EL (cell line): Measurements from ENCODE around the gene MAP4.
"Not testable (repeated sequence)": the region's sequence is repeated elsewhere in the genome, so short reads cannot be mapped to it uniquely, and the experiment has no call there.

ENCODE experiments used
- DNase-seq: peaks from one replicate; pipeline ENCODE4 v3.0.0-alpha.2; 2016

MAP4 gene

GRCh38 chr3:48013288-48013980, 2.8 kb downstream of the MAP4 start:
- peak; percentile 75 for DNase-seq

GRCh38 chr3:48012659-48013058, 3.6 kb downstream of the MAP4 start:
- DNase-seq, result no peak

- DNase-seq, result not testable (repeated sequence)
Measured at GRCh38 chr3:48008066-48008465, 8.2 kb downstream of the MAP4 start.

- not testable (repeated sequence) for DNase-seq
Measured at GRCh38 chr3:48007361-48007760, 8.9 kb downstream of the MAP4 start.

GRCh38 chr3:48006794-48007193, 9.4 kb downstream of the MAP4 start:
- DNase-seq, result not testable (repeated sequence)

- DNase-seq, result no peak
Measured at GRCh38 chr3:48004694-48005093, 11.5 kb downstream of the MAP4 start.

GRCh38 chr3:48002787-48003186, 13.4 kb downstream of the MAP4 start:
- DNase-seq, result no peak

- DNase-seq, result no peak
Measured at GRCh38 chr3:48001991-48002390, 14.2 kb downstream of the MAP4 start.

GRCh38 chr3:48000212-48000611, 16.0 kb downstream of the MAP4 start:
- DNase-seq, result no peak

GRCh38 chr3:47996440-47996839, 19.8 kb downstream of the MAP4 start:
- no peak for DNase-seq

GRCh38 chr3:47994180-47994579, 22.0 kb downstream of the MAP4 start:
- DNase-seq, result no peak

GRCh38 chr3:47991341-47991740, 24.9 kb downstream of the MAP4 start:
- no peak for DNase-seq

GRCh38 chr3:47989981-47990440, 26.2 kb downstream of the MAP4 start:
- peak; percentile 90 for DNase-seq

GRCh38 chr3:47985381-47985780, 30.8 kb downstream of the MAP4 start:
- peak; percentile 26 for DNase-seq

- peak; percentile 92 for DNase-seq
Measured at GRCh38 chr3:47984075-47984728, 32.0 kb downstream of the MAP4 start.

- no peak for DNase-seq
Measured at GRCh38 chr3:47980795-47981194, 35.4 kb downstream of the MAP4 start.

- no peak for DNase-seq
Measured at GRCh38 chr3:47979070-47979469, 37.1 kb downstream of the MAP4 start.

- DNase-seq, result no peak
Measured at GRCh38 chr3:47978386-47978785, 37.8 kb downstream of the MAP4 start.

GRCh38 chr3:47976135-47976732, 40.0 kb downstream of the MAP4 start:
- no peak for DNase-seq

- no peak for DNase-seq
Measured at GRCh38 chr3:47974974-47975470, 41.2 kb downstream of the MAP4 start.

GRCh38 chr3:47971081-47971480, 45.1 kb downstream of the MAP4 start:
- DNase-seq, result no peak

- no peak for DNase-seq
Measured at GRCh38 chr3:47964740-47965139, 51.5 kb downstream of the MAP4 start.

GRCh38 chr3:47961815-47962606, 54.2 kb downstream of the MAP4 start:
- DNase-seq, result peak; percentile 26
